Anterior cingulate cortex (tissue), 58 donors: ENCODE results near the gene CXorf38.

Experiments used
- DNase-seq, 58 donors: peaks; one replicate each; lab custom pipeline; 2025; lab: John Stamatoyannopoulos, UW

Gene CXorf38

DNA sequence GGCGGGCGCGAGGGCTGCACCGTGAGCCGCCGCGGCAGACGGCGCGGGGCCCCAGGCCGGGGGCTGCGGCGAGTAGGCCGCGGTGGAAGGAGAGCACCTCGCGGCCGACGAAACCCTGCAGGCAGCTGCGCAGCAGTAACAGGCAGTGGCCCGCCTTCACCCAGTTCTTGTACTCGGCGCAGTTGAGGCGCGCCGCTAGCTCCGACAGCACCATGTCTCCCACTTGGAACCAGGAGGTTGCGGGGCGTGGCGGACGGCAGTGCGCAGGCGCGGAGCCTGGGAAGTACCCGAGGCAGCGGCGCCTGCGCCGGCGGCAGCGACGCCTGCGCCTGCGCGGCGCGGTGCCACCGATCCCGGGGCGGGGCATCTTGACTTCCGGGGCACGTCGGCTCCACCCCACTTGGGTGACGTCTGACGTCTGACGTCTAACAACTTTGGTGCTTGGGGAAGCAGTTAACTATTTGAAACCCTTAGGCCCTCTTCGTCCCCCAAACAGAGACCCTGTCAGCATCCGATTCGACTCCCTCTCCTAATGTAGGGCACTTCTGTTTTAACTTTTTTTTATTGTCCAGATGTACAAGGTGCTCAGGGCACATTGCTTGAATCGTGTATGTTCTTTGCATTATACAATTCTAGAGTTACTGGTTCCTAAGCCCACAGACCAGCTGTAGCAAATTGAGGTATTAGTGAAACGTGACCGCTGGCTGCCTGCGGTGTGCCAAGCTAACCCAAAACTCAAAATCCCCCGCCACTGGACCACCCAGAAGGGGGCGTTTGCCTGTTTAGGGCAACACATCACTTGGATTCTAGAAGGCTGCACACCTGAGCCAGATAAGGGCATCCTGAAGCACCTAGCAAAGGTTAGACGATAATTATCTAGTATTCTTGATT lies at the start of gene CXorf38:
Gene CXorf38 (minus strand): TSS at position 255 of the 891 bp plus-strand sequence. CDS start 41 bp downstream, at position 214.
- DNase-seq, result peak; percentile 13 to 91 (median 80)

GRCh38 chrX:40694802-40695201 lies 47.4 kb upstream of the CXorf38 start:
- DNase-seq, result no peak

DNA sequence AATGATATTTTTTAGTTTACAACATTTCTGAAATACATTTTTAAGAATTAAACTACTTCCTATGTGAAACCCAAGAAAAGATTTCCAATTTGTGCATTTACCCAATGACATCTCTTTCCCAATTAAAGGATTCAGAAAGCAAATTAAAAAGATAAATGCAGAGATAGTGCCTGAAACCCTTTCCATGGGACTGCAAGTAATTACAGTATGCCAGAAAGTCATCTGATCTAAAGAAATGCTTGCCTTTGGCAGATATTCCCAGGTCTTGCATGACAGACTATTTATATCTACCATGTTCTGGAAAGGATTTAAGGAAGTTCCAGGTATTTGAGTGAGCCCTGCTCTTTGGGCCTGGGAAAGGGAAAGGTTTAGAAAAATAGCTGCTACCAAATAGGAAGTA lies 41.6 kb upstream of the CXorf38 start:
- no peak for DNase-seq

- no peak for DNase-seq
Observed at GRCh38 chrX:40687169-40687568, 39.8 kb upstream of the CXorf38 start.

- no peak for DNase-seq
Observed at GRCh38 chrX:40685362-40685918, 38.1 kb upstream of the CXorf38 start.

- no peak for DNase-seq
Observed at GRCh38 chrX:40684092-40684491, 36.7 kb upstream of the CXorf38 start.

DNA sequence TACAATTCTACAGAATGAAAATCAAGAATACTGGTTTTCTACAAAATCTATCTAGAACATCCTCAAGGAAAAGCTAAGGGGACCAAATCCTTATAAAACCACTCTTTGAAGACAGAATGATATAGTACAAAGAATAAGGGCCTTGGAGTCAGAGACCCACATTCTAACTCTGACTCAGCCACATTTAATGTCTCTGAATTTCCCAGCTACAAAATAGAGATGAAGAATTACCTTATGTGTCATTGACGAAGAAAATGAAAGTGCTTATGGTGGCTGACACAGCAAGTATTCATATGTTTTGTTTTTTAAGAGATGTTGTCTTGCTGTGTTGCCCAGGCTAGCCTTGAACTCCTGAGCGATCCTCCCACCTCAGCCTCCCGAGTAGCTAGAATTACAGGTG lies 35.9 kb upstream of the CXorf38 start:
- no peak for DNase-seq

GRCh38 chrX:40671126-40671525 lies 23.8 kb upstream of the CXorf38 start:
- no peak for DNase-seq

- peak in 6 of 58 donors; percentile 0 to 16 (median 4) for DNase-seq
Observed at GRCh38 chrX:40663880-40664630, 16.7 kb upstream of the CXorf38 start.

DNA sequence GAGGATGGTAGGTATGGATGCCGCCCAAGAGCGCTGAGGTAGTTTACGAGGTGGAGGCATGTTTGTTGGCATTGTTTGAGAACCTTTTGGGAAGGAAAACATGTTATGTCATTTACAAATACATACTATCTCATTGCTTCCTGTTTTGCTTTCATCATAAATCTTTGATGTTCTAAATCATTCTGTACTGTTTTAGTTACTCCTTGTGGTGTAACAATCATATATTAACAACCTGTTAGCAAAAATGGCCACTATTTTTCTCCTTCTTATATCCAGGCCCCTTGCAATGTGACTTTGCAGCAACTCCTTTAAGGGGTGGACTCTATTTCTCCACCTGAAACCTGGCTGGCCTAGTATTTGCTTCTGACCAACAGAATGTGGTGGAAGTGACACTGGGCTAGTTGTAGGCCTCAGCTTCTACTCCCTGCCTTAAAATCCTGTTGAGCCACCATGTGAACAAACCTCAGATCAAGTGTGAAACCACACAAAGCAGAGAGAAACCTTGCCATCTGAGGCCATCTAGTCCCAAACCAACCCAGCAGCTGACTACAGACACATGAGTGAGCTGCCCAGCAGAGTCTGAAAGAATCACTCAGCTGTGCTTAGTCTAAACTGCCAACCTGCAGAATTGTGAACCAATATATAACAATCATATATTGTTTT lies 15.8 kb upstream of the CXorf38 start:
- no peak for DNase-seq

GRCh38 chrX:40661489-40661888 lies 14.1 kb upstream of the CXorf38 start:
- no peak for DNase-seq

- no peak for DNase-seq
Observed at GRCh38 chrX:40660381-40660780, 13.0 kb upstream of the CXorf38 start.

- DNase-seq, result peak in 1 of 58 donors; percentile 2
Observed at GRCh38 chrX:40653535-40653934, 6.2 kb upstream of the CXorf38 start.

DNA sequence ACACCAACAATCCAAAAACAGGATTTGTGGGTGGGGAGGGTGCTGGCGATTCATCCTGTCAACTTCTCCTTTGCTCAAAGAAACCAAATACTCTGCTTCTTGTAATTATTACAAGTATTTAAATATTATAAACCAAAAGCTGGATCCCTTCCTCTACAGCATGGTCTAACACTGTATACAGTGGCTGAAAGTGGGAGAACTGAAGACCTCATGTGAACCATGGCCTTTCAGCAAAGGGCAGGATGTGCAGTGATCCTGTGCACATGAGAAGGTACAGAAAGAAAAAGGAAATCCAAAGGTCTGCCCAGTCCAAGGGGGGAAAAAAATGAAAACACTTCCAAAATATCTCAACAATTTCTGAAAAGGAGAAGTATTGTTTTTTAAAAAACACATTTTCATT lies 5.3 kb upstream of the CXorf38 start:
- DNase-seq, result no peak

DNA sequence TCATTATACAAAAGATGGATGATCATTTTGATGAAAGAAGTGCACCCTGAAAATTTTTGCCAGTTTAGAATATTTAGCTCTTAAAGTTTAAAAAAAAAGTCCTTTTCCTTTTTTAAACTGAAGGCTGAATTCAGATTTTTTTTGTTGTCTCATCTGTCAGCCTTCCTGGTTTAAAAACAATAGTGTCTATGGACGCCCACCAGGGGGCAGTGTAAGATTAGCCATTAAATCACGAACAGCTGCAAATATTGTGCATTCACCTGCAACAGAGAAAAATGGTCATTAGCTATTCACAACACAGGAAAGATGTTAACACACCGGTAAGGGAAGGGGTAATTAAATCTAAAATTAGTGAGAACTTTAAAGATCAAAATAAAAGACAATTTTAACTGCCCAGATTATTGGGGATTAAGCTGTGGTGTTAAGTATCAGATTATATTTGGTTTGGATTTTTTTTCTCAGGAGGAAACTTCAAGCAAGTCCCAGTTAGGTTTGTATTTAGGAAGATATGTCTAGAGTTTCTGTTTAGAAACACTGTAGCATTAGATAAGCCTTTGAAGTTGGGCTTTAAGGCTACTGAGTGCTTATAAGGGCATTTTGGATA lies 4.4 kb upstream of the CXorf38 start:
- peak in 43 of 58 donors; percentile 0 to 76 (median 22) for DNase-seq

GRCh38 chrX:40646489-40647306 lies 663 bp downstream of the CXorf38 start:
- peak in 17 of 58 donors; percentile 2 to 46 (median 16) for DNase-seq

- DNase-seq, result peak in 23 of 58 donors; percentile 0 to 57 (median 15)
Observed at GRCh38 chrX:40644821-40645358, 2.5 kb downstream of the CXorf38 start.

DNA sequence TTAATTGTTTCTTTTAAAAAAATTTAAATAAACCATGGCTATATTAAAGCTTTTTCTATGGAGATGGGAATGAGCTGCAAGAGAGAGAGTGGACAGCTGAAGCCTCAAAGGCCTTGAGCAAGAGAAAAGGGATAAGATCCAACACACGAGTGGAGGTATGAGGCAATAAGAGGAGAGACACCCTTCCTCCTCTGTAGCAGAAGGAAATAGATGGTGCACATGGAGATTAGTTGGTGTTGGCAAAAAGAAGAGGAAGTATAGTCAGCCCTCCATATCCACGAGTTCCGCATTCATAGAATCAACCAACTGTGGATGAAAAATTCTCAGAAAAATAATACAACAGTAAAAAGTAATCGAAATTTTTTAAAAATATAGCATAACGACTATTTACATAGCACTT lies 3.2 kb downstream of the CXorf38 start:
- peak in 1 of 58 donors; percentile 35 for DNase-seq

- DNase-seq, result no peak
Observed at GRCh38 chrX:40637687-40638086, 9.7 kb downstream of the CXorf38 start.
